D721Med (cell line): ENCODE results near the gene PRKAR1A.
"Not testable (repeated sequence)": the region's sequence is repeated elsewhere in the genome, so short reads cannot be mapped to it uniquely, and the experiment has no call there.

Experiments
- DNase-seq: peaks from one replicate; pipeline ENCODE4 v3.0.0; 2011; ENCODE audit warnings: low spot score; ENCODE audit not compliant: insufficient read length
- FAIRE-seq: peaks from 2 replicates; lab custom pipeline; 2011; peaks lifted over from hg19 to GRCh38; lab: Jason Lieb, UNC
- TF ChIP-seq, protein P1 (sequence below): IDR thresholded peaks from 2 replicates; pipeline ENCODE4 v1.5.1; 2012; ENCODE audit warnings: mild to moderate bottlenecking, control low read depth; ENCODE audit not compliant: insufficient read depth; ENCODE audit errors: missing control alignments

The PRKAR1A gene

GRCh38 chr17:68512960-68513474 lies 787 bp downstream of the PRKAR1A start:
- FAIRE-seq (no peak), DNase-seq (no peak)

DNA sequence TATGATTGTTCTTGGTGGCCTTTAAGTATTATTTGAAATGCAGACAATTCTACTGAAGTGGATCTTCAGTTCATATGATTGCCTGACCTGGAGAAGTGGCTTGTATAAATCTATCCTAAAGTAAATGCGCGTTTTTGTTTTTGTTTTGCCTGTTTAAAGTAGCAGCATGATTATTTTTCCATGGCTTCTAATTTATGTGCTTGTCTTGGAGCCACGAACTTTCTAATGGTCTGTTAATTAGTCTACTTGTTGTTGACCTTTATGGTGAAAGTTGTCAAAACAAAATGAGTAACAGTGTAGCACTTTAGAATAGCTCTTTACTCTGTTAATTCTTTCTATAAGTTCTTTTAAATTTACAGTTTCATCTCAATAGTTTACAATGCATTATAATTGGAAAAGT lies 1.7 kb downstream of the PRKAR1A start:
- DNase-seq (no peak), FAIRE-seq (no peak)
- TF ChIP-seq, protein P1, sequence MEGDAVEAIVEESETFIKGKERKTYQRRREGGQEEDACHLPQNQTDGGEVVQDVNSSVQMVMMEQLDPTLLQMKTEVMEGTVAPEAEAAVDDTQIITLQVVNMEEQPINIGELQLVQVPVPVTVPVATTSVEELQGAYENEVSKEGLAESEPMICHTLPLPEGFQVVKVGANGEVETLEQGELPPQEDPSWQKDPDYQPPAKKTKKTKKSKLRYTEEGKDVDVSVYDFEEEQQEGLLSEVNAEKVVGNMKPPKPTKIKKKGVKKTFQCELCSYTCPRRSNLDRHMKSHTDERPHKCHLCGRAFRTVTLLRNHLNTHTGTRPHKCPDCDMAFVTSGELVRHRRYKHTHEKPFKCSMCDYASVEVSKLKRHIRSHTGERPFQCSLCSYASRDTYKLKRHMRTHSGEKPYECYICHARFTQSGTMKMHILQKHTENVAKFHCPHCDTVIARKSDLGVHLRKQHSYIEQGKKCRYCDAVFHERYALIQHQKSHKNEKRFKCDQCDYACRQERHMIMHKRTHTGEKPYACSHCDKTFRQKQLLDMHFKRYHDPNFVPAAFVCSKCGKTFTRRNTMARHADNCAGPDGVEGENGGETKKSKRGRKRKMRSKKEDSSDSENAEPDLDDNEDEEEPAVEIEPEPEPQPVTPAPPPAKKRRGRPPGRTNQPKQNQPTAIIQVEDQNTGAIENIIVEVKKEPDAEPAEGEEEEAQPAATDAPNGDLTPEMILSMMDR = no peak

More at GRCh38 chr17:68512960-68513474, 787 bp downstream of the PRKAR1A start:
- TF ChIP-seq, protein P1 = no peak

- FAIRE-seq (no peak), DNase-seq (no peak)
- TF ChIP-seq, protein P1 = no peak
Measured at GRCh38 chr17:68514831-68515635, 2.8 kb downstream of the PRKAR1A start.

DNA sequence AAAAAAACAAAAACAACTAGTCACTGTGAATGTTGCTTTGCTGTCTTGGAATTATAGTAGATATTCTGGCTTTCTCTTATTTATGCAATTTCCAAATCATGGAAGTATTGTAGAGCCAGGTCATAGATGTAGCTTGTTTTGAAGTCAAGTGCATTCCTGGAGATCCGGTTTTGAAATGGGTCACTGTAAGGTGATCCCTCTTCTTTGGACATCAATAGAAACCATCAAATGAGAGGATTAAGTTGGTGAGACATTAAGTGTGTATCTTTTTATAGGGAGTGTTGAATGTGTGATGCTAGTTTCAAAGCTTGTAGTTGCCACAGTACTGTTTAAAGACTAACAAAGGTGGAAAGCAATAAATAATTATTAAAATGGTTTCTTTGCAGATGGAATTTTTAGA lies 4.5 kb downstream of the PRKAR1A start:
- FAIRE-seq = no peak
- DNase-seq = no peak
- TF ChIP-seq, protein P1 = no peak

DNA sequence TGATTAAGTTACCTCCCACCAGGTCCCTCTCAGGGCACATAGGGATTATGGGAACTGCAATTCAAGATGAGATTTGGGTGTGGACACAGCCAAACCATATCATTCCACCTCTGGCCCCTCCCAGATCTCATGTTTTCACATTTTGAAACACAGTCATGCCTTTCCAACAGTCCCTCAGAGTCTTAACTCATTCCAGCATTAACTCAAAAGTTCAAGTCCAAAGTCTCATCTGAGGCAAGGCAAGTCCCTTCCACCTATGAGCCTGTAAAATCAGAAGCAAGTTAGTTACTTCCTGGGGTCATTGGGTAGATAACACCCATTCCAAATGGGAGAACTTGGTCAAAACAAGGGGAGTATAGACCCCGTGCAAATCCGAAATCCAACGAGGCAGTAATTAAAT lies 5.4 kb downstream of the PRKAR1A start:
- FAIRE-seq, DNase-seq: not testable (repeated sequence)

DNA sequence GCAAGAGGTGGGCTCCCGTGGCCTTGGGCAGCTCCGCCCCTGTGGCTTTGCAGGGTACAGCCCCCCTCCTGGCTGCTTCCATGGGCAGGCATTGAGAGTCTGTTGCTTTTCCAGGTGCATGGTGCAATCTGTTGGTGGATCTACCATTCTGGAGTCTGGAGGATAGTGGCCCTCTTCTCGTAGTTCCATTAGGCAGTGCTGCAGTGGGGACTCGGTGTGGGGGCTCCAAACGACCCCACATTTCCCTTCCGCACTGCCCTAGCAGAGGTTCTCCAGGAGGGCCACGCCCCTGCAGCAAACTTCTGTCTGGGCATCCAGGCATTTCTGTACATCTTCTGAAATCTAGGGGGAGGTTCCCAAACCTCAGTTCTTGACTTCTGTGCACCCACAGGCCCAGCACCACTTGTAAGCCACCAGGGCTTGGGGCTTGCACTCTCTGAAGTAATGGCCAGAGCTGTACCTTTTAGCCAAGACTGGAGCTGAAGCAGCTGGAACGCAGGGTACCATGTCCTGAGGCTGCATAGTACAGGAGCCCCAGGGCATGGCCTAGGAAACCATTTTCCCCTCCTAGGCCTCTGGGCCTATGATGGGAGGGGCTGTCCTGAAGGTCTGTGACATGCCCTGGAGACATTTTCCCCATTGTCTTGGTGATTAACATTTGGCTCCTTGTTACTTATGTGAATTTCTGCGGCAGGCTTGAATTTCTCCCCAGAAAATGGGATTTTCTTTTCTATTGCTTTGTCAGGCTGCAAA lies 6.0 kb downstream of the PRKAR1A start:
- FAIRE-seq (no peak), DNase-seq (no peak)
- TF ChIP-seq, protein P1 = no peak

- DNase-seq, FAIRE-seq: not testable (repeated sequence)
Measured at GRCh38 chr17:68519051-68519450, 6.8 kb downstream of the PRKAR1A start.

- DNase-seq (no peak), FAIRE-seq (no peak)
- TF ChIP-seq, protein P1 = no peak
Measured at GRCh38 chr17:68519911-68520310, 7.7 kb downstream of the PRKAR1A start.
